SK-N-SH (cell line): Measurements from ENCODE around the gene CHST12. TPM values are rescaled to one million over a fixed set of nuclear protein-coding genes. Genes with fewer than 3 reads are reported as not detected.

Experiments
- CTCF ChIA-PET: fragments of 300-600, 350-600 bp; formaldehyde crosslinking; extraction: SDS; loops from one replicate; lab custom pipeline; 2021; lab: Yijun Ruan, JAX
- POLR2A ChIA-PET: fragments of 350-600 bp; sonication (Branson Sonifier 250); formaldehyde crosslinking; extraction: SDS; loops from one replicate; lab custom pipeline; 2020; ENCODE audit warnings: antibody characterized with exemption, inconsistent platforms; lab: Yijun Ruan, JAX
- DNase-seq: peaks from one replicate; pipeline ENCODE4 v3.0.0; 2012
- H2AFZ ChIP-seq: fragments of 200-600 bp; sonication (generic); 2 replicates; pipeline ENCODE4 v1.8.1; 2016; ENCODE audit warnings: antibody characterized with exemption, mild to moderate bottlenecking, low read depth
- H3F3A ChIP-seq: fragments of 200-600 bp; sonication (generic); replicated peaks from 2 replicates; pipeline ENCODE3; 2016; ENCODE audit warnings: antibody characterized with exemption, mild to moderate bottlenecking; ENCODE audit not compliant: insufficient read depth
- H3K27ac ChIP-seq, 2 experiments: fragments of 200-500 bp in 1 of 2; fragments of 200-600 bp in 1 of 2; sonication (Bioruptor generic) in 1 of 2; sonication (generic), shearing (Covaris generic) in 1 of 2; 2 replicates each; pipeline versions ENCODE4 v1.5.1 to v1.6.1; 2014 to 2016; ENCODE audit warnings: low read depth in 2 of 2, inconsistent platforms in 1 of 2, low read length in 1 of 2, mild to moderate bottlenecking in 1 of 2, mixed read lengths in 1 of 2
- H3K27me3 ChIP-seq: fragments of 200-600 bp; sonication (generic), shearing (Covaris generic); 2 replicates; pipeline ENCODE4 v1.6.1; 2016; ENCODE audit warnings: mixed run types; ENCODE audit not compliant: insufficient read depth
- H3K36me3 ChIP-seq, 2 experiments: fragments of 200-500 bp in 1 of 2; fragments of 200-600 bp in 1 of 2; sonication (Bioruptor generic) in 1 of 2; sonication (generic) in 1 of 2; replicated peaks in 1 of 2; 2 replicates each; pipeline versions ENCODE3 to v1.5.1; 2014 to 2016; ENCODE audit warnings: low read length in 1 of 2, mild to moderate bottlenecking in 1 of 2; ENCODE audit not compliant: insufficient read depth in 2 of 2, control insufficient read depth in 1 of 2
- H3K4me1 ChIP-seq, 2 experiments: fragments of 200-500 bp in 1 of 2; fragments of 200-600 bp in 1 of 2; sonication (Bioruptor generic) in 1 of 2; sonication (generic), shearing (Covaris generic) in 1 of 2; 2 replicates each; pipeline versions ENCODE4 v1.5.1 to v1.6.1; 2014 to 2016; ENCODE audit warnings: low read depth in 1 of 2, low read length in 1 of 2, mixed run types in 1 of 2; ENCODE audit not compliant: insufficient read depth in 2 of 2, control insufficient read depth in 1 of 2
- H3K4me2 ChIP-seq: fragments of 200-600 bp; sonication (generic), shearing (Covaris generic); 2 replicates; pipeline ENCODE4 v1.6.1; 2017; ENCODE audit warnings: mixed run types
- H3K4me3 ChIP-seq, 2 experiments: fragments of 200-500 bp in 1 of 2; fragments of 200-600 bp in 1 of 2; sonication (Bioruptor generic) in 1 of 2; sonication (generic), shearing (Covaris generic) in 1 of 2; 2 replicates each; pipeline versions ENCODE4 v1.5.1 to v1.8.1; 2014 to 2016; ENCODE audit warnings: low read depth in 2 of 2, inconsistent platforms in 1 of 2, low read length in 1 of 2, mild to moderate bottlenecking in 1 of 2, mixed read lengths in 1 of 2, moderate library complexity in 1 of 2
- H3K79me2 ChIP-seq: fragments of 200-600 bp; sonication (generic); 2 replicates; pipeline ENCODE4 v1.8.1; 2017; ENCODE audit warnings: mild to moderate bottlenecking; ENCODE audit not compliant: insufficient read depth
- H3K9ac ChIP-seq: fragments of 200-600 bp; sonication (generic); 2 replicates; pipeline ENCODE4 v1.6.1; 2017; ENCODE audit warnings: mixed run types
- H3K9me2 ChIP-seq: fragments of 200-600 bp; sonication (generic); 2 replicates; pipeline ENCODE4 v1.6.1; 2017; ENCODE audit warnings: mixed run types
- H3K9me3 ChIP-seq: fragments of 200-600 bp; sonication (generic); 2 replicates; pipeline ENCODE4 v1.6.1; 2017; ENCODE audit warnings: mixed run types, mild to moderate bottlenecking, moderate library complexity
- H4K20me1 ChIP-seq: fragments of 200-600 bp; sonication (generic); 2 replicates; pipeline ENCODE4 v1.6.1; 2017; ENCODE audit warnings: mild to moderate bottlenecking, mixed run types; ENCODE audit not compliant: insufficient read depth
- CHD2 ChIP-seq: fragments of 150-350 bp; IDR thresholded peaks from 2 replicates; pipeline ENCODE4 v1.6.1; 2018; ENCODE audit warnings: low read length; ENCODE audit not compliant: partially characterized antibody
- CTCF ChIP-seq: fragments of 200-600 bp; sonication (generic); IDR thresholded peaks from 2 replicates; pipeline ENCODE4 v1.6.1; 2017; ENCODE audit warnings: antibody characterized with exemption, mild to moderate bottlenecking, moderate library complexity
- ELF1 ChIP-seq: IDR thresholded peaks from 2 replicates; pipeline ENCODE4 v1.4.0; 2012
- EZH2phosphoT487 ChIP-seq: fragments of 200-600 bp; sonication (generic); IDR thresholded peaks from 2 replicates; pipeline ENCODE4 v1.6.1; 2017; ENCODE audit warnings: low read depth, mixed run types, mild to moderate bottlenecking, antibody characterized with exemption, moderate library complexity, borderline replicate concordance
- FOSL2 ChIP-seq: IDR thresholded peaks from 2 replicates; pipeline ENCODE4 v1.4.0; 2012; ENCODE audit warnings: low read depth, mild to moderate bottlenecking, moderate library complexity, borderline replicate concordance
- FOXJ3 ChIP-seq: sonication (generic); formaldehyde crosslinking; IDR thresholded peaks from 2 replicates; pipeline ENCODE4 v1.5.1; 2020; ENCODE audit warnings: mild to moderate bottlenecking, missing genetic modification reagents
- GABPA ChIP-seq: IDR thresholded peaks from 2 replicates; pipeline ENCODE4 v1.4.0; 2012; ENCODE audit warnings: low read depth, mild to moderate bottlenecking
- NRF1 ChIP-seq: IDR thresholded peaks from 2 replicates; pipeline ENCODE4 v1.6.1; 2012; ENCODE audit warnings: low read depth, mild to moderate bottlenecking, low read length
- POLR2AphosphoS5 ChIP-seq: IDR thresholded peaks from 2 replicates; pipeline ENCODE4 v1.6.1; 2012; ENCODE audit warnings: low read depth, low read length
- RCOR1 ChIP-seq: fragments of 150-350 bp; IDR thresholded peaks from 2 replicates; pipeline ENCODE4 v1.6.1; 2017; ENCODE audit warnings: antibody characterized with exemption, low read length
- RFX5 ChIP-seq: IDR thresholded peaks from 2 replicates; pipeline ENCODE4 v1.6.1; 2012; ENCODE audit warnings: mild to moderate bottlenecking, improper control_type of control experiment, low read length
- SIN3A ChIP-seq: IDR thresholded peaks from 2 replicates; pipeline ENCODE4 v1.6.1; 2012; ENCODE audit warnings: low read depth, mild to moderate bottlenecking, low read length, moderate library complexity, borderline replicate concordance
- YY1 ChIP-seq: IDR thresholded peaks from 2 replicates; pipeline ENCODE4 v1.4.0; 2012; ENCODE audit warnings: low read depth, mild to moderate bottlenecking
- ZBTB33 ChIP-seq: IDR thresholded peaks from 2 replicates; pipeline ENCODE4 v1.4.0; 2012; ENCODE audit warnings: low read depth, borderline replicate concordance
- WGBS: methylation state at CpG from one replicate; pipeline ENCODE4 v1.1.6; 2017; ENCODE audit warnings: low lambda C conversion rate; 5-methylcytosine and 5-hydroxymethylcytosine counted together
- polyA plus RNA-seq, 3 experiments: library from polyadenylated mRNA; depleted of rRNA; stranded (reverse); fragments of >200 nt; gene quantifications; 2 replicates each; pipeline ENCODE4 v1.2.3, GENCODE V29; 2012

The CHST12 gene
- polyA plus RNA-seq, 1 of the 3 experiments (the other 2 are of a cell fraction) = 32.7 TPM

- H3K4me1 ChIP-seq = peaks cover 0 to 3% of the 10 kb centered on the region in 2 experiments; a peak in 2 of 4 replicates
- WGBS = 92% methylated on average over 10 of the region's 10 CpGs
- CTCF ChIA-PET = interaction anchor here (0.6 to 14.5 kb wide), 3 partner anchors 13 to 305 kb away, joined by 3 to 270 read pairs (median 5); no protein-coding TSS in a partner anchor
Observed at GRCh38 chr7:2446676-2447075, 43.3 kb downstream of the CHST12 start.

More at GRCh38 chr7:2446676-2447075, 43.3 kb downstream of the CHST12 start:
- H2AFZ ChIP-seq = no peak overlapping the region
- no peak overlapping the region for H3K27ac ChIP-seq
- no peaks in the 10 kb centered on the region for H4K20me1 ChIP-seq
- H3K27me3 ChIP-seq = no peaks in the 10 kb centered on the region
- H3K9ac ChIP-seq = no peak overlapping the region
- DNase-seq = no peak
- TF ChIP-seq POLR2AphosphoS5 (no peak), CHD2 (no peak), NRF1 (no peak), RCOR1 (no peak), SIN3A (no peak), FOXJ3 (CRISPR knock-in tag) (no peak), ELF1 (no peak), RFX5 (no peak), FOSL2 (no peak), CTCF (no peak), YY1 (no peak), EZH2phosphoT487 (no peak), GABPA (no peak), ZBTB33 (no peak)
- H3K4me3 ChIP-seq = no peak overlapping the region
- no peaks in the 10 kb centered on the region for H3K79me2 ChIP-seq
- no peaks in the 10 kb centered on the region for H3F3A ChIP-seq
- POLR2A ChIA-PET = no interaction called here
- H3K36me3 ChIP-seq = no peaks in the 10 kb centered on the region
- no peak overlapping the region for H3K4me2 ChIP-seq
- no peaks in the 10 kb centered on the region for H3K9me2 ChIP-seq
- H3K9me3 ChIP-seq = no peaks in the 10 kb centered on the region
